HCT116 (cell line): ENCODE data around the gene MAOB.

Experiments
- CTCF ChIP-seq, 3 experiments: fragments of 200-600 bp in 1 of 3; sonication (generic) in 1 of 3; IDR thresholded peaks in 2 of 3; conservative IDR thresholded peaks in 1 of 3; 2 replicates each; pipeline ENCODE4 v1.5.1; 2012 to 2017; ENCODE audit warnings: low read depth in 2 of 3, low read length in 2 of 3, antibody characterized with exemption in 1 of 3, borderline replicate concordance in 1 of 3, control low read depth in 1 of 3, mild to moderate bottlenecking in 1 of 3, mixed read lengths in 1 of 3, mixed run types in 1 of 3, moderate library complexity in 1 of 3; ENCODE audit not compliant: insufficient read depth in 1 of 3
- EZH2phosphoT487 ChIP-seq: fragments of 200-600 bp; IDR thresholded peaks from 2 replicates; pipeline ENCODE4 v1.6.1; 2018; ENCODE audit warnings: antibody characterized with exemption, borderline replicate concordance
- FOSL1 ChIP-seq: IDR thresholded peaks from 2 replicates; pipeline ENCODE4 v1.6.1; 2012; ENCODE audit warnings: low read depth
- POLR2AphosphoS5 ChIP-seq: IDR thresholded peaks from 2 replicates; pipeline ENCODE4 v1.6.1; 2011; ENCODE audit warnings: mild to moderate bottlenecking, low read depth, low read length, moderate library complexity
- ZNF274 ChIP-seq: fragments of 200-500 bp; sonication (Bioruptor generic); IDR thresholded peaks from 2 replicates; pipeline ENCODE4 v1.6.1; 2014; ENCODE audit warnings: mild to moderate bottlenecking, low read depth, low read length, inconsistent platforms

- TF ChIP-seq POLR2AphosphoS5 (no peak), EZH2phosphoT487 (no peak), CTCF (IDR thresholded peaks at IDR 0.05 in 2 of 3, conservative IDR thresholded peaks at IDR 0.05 in 1 of 3; ENCODE audit: borderline replicate concordance in 1 of 3, insufficient read depth in 1 of 3, low read depth in 2 of 3, low read length in 2 of 3) (no peak), FOSL1 (no peak), ZNF274 (no peak)
Measured at GRCh38 chrX:43731086-43731485, 151.2 kb downstream of the MAOB start.
